NCI-H2196 treated with DMSO at 0.1 percent for 48 hours (cell line): ENCODE measurements around the gene OSBP.
"Not testable (repeated sequence)": the region's sequence is repeated elsewhere in the genome, so short reads cannot be mapped to it uniquely, and the experiment has no call there.

Source experiments
- DNase-seq: peaks from one replicate; lab custom pipeline; 2025; ENCODE audit not compliant: unreplicated experiment; lab: John Stamatoyannopoulos, UW

OSBP gene

DNA sequence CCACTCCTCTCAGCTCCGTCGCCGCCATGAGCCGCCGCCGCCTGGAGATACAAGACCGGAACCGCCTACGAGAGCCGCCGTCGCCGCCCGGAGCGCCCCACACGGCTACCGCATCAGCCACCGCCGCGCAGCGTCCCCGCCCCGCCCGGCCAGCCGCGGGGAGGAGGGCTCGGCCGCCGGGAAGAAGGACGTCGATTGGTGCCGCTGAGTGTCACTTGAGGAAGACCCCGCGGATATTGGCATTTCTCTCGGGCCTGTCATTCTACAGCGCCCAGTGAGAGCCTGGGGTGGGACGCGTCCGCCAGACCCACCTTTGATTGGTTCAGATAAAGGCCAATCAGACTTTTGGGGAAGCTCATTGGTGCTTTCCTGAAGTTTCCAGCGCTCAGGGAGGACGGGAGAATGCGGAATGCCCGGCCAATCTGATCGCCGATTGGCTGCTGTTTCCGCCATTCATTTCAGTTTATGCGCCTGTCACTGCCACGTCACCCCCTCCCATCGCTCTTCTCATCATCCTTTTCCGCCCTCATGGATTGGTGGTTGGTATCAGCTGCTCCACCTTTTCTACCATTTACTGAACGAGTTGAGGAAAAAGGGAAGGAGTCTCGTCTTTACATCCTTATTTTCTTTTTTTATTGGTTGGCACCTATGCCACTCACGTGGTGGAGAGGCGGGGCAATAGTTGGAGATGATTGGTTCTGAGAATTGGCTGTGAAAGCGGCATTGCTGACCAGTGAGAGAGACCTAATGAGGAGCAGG lies at the start of gene OSBP:
Gene OSBP (minus strand): TSS at position 138 of the 759 bp plus-strand sequence. CDS start 110 bp downstream, at position 28.
- peak; percentile 100 for DNase-seq

- no peak for DNase-seq
These were observed 45.0 kb upstream of the OSBP start for GRCh38 chr11:59660621-59661020.

- no peak for DNase-seq
These were observed 44.4 kb upstream of the OSBP start for GRCh38 chr11:59659981-59660380.

DNA sequence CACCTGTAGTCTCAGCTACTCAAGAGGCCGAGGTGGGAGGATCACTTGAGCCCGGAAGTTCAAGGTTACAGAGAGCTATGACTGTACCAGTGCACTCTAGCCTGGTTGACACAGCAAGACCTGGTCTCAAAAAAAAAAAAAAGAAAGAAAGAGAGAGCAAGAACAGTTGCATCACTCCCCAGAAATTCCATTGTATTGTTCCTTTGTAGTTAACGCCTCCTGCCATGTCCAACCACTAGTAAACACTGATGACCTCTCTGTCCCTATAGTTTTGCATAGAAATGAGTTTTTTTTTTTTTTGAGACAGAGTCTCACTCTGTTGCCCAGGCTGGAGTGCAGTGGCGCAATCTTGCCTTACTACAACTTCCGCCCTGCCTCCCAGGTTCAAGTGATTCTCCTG lies 42.5 kb upstream of the OSBP start:
- no peak for DNase-seq

GRCh38 chr11:59654893-59655292 lies 39.3 kb upstream of the OSBP start:
- no peak for DNase-seq

GRCh38 chr11:59647245-59647980 lies 31.8 kb upstream of the OSBP start:
- no peak for DNase-seq

GRCh38 chr11:59644528-59644927 lies 29.0 kb upstream of the OSBP start:
- DNase-seq, result no peak

DNA sequence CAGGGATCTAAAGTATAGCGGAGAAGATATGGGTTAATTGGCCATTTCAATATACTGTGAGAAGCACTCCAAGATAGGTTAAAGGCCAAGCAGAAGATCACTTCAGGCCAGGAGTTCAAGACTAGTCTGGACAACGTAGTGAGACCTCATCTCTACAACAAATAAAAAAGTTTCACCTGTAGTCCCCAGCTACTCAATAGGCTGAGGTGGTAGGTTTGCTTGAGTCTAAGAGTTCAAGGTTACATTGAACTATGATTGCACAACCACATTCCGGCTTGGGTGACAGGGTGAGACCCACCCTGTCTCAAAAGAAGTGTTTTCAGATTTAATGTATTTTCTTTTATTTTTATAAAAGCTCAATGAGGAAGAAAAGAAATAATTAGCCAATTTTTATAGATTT lies 27.8 kb upstream of the OSBP start:
- no peak for DNase-seq

DNA sequence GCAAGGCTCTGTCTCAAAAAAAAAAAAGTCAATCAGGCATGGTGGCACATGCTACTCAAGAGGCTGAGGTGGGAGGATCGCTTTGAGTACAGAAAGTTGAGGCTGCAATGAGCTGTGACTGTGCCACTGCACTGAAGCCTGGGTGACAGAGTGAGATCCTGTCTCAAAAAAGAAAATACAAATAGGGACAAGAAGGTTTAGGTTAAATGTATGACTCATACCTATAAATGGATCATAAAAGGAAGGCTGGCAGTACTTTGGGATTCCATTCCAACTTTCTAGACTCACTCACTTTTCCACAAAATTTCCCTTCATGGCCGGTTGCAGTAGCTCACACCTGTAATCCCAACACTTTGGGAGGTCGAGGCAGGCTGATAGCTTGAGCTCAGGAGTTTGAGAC lies 25.6 kb upstream of the OSBP start:
- DNase-seq, result no peak

- no peak for DNase-seq
These were observed 14.9 kb upstream of the OSBP start for GRCh38 chr11:59630493-59630892.

DNA sequence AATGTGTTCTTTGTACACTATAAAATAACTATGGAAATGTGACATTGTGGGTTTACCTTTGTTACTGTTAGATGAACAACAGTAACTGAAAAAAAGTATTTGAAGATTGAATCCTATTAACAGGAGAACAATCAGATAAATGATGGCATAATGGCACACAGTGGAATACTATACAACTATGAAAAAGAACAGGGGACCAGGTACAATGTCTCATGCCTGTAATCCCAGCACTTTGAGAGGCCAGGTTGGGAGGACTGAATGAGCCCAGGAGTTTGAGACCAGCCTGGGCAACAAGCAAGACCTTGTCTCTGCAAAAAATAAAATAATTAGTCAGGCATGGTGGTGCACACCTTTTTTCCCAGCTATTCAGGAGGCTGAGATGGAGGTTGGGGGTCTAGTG lies 14.4 kb upstream of the OSBP start:
- DNase-seq, result no peak

- not testable (repeated sequence) for DNase-seq
These were observed 11.4 kb upstream of the OSBP start for GRCh38 chr11:59626969-59627368.

- no peak for DNase-seq
These were observed 10.1 kb upstream of the OSBP start for GRCh38 chr11:59625703-59626102.

DNA sequence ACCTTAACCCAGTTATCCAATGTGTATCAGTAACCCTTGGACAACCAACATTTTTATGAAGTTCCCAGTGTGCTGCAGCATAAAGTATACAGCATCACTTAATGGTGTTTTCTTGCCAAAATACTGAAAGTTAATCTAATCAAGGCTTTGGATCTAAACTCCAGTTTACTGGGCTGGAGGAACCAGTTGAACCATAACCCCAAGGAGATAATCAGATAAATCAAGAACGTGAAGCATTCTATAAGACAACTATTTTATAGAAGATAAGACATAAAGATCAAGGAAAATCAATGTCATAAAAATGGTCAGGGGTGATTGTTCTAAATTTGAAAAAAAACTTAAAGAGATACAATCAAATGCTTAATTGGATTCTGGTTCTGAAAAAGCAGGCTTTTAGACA lies 2.3 kb upstream of the OSBP start:
- no peak for DNase-seq

GRCh38 chr11:59616396-59616982 lies 915 bp upstream of the OSBP start:
- DNase-seq, result no peak

DNA sequence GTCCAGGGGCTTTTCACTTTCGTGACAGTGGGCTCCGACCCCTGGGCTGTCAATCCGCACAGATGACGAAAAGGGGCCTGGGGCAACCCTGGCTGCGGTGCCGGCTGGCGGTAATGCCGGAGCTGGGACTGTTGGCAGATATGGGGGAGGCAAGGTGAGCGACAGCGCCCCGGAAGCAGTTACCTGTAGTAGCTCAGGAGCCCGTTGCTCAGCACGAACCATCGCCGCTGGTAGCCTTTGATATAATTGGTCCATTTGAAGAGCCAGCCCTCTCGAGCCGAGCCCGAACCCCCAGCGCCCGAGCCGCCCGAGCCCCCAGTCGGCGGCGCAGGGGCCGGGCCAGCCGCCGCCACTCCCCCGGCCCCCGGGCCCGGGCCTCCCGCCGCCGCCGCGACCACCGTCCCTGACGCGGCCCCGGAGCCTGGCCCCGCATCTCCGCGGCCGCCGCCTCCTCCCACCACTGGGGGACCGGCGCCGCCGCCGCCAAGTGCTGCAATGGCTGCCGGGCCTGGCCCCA lies 396 bp downstream of the OSBP start:
- DNase-seq, result peak; percentile 17

GRCh38 chr11:59614277-59615119 lies 1.1 kb downstream of the OSBP start:
- no peak for DNase-seq

DNA sequence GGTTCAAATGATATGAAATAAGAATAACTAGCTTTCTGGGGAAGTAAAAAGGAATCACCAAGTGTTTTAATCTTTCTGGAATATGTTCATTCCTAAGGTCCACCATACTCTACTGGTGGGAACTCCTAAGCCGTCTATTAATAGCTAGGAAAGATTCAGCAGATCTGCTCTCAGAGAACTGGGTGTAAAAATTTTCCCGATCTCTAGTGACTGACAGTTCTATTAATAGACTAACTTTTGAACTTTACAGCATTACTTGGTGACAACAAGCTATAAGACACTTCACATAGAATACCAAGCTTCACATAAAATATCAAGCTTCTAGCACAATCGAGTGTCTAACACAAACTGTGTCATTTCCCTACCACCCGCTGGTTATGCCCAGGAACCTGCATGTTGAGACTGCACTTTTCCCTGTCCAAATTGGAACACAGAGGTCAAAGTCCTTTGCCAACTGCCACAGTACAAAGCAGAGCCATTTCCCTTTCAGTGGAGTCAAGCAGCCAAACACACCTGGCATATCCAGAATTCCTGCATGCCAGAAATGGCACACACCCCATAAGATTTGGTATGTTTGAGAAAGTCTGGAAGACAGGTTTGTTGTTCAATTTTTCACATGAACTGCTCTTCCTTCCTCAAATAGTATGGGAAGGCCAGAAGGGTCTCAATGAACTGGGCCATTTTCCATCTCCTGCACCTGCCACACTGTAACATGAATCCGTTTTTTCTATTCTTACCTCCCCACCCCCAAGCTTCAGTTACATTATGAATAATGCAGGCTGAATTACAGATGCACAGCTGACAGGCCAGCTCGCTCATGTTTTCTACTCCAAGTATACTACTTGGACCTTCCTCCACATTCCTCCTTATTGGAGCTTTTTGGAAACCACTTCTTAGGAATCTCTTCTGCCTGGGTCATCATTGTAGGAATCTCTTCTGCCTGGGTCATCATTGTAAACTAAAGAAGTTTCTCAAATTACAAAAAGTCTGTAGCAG lies 3.7 kb downstream of the OSBP start:
- peak; percentile 58 for DNase-seq

GRCh38 chr11:59610289-59610688 lies 5.3 kb downstream of the OSBP start:
- DNase-seq, result no peak
